Right lobe of liver (tissue), 4 donors: ENCODE data around the gene LGALS7.
"Not testable (repeated sequence)": the region's sequence is repeated elsewhere in the genome, so short reads cannot be mapped to it uniquely, and the experiment has no call there.

ENCODE experiments used
- CTCF ChIP-seq, 4 donors: fragments of 200-600 bp in 3 of 4; fragments of 450-650 bp in 1 of 4; IDR thresholded peaks; one replicate each; pipeline versions ENCODE4 v1.5.1 to v1.8.0; 2016 to 2022; ENCODE audit warnings: antibody characterized with exemption in 4 of 4, mild to moderate bottlenecking in 2 of 4
- POLR2A ChIP-seq: fragments of 450-650 bp; IDR thresholded peaks from one replicate; pipeline ENCODE4 v1.6.1; 2017; ENCODE audit warnings: antibody characterized with exemption, mild to moderate bottlenecking
- donor health status: DM: no; HTN: no; CAD: no.
- donor health status: DM: no; HTN: no; CAD: no.
- donor health status: DM: no; HTN: yes; CAD: no.

GRCh38 chr19:38761884-38762389 lies 11.4 kb downstream of the LGALS7 start:
- not testable (repeated sequence) for TF ChIP-seq CTCF (IDR thresholded peaks at IDR 0.05); POLR2A
